Endothelial cell of umbilical vein (primary cell): ENCODE results near the gene KCNRG.

ENCODE experiments used
- CTCF ChIP-seq, 2 donors: IDR thresholded peaks; 1 replicate in 1 of 2; 2 replicates in 1 of 2; pipeline ENCODE4 v1.5.1; 2011; ENCODE audit warnings: low read length in 2 of 2, mild to moderate bottlenecking in 2 of 2, moderate library complexity in 2 of 2, control low read depth in 1 of 2, inconsistent platforms in 1 of 2, low read depth in 1 of 2; ENCODE audit not compliant: insufficient read depth in 1 of 2; ENCODE audit errors: extremely low read depth in 1 of 2
- EZH2 ChIP-seq: IDR thresholded peaks from 2 replicates; pipeline ENCODE4 v1.6.1; 2012; ENCODE audit warnings: borderline replicate concordance, low read depth, mild to moderate bottlenecking, moderate library complexity, low read length, inconsistent platforms; ENCODE audit not compliant: severe bottlenecking
- GATA2 ChIP-seq: IDR thresholded peaks from 2 replicates; pipeline ENCODE4 v1.7.0; 2011; ENCODE audit warnings: low read depth, mild to moderate bottlenecking, moderate library complexity, mixed read lengths, low read length; ENCODE audit not compliant: insufficient read length, insufficient read depth
- POLR2A ChIP-seq: IDR thresholded peaks from 2 replicates; pipeline ENCODE4 v1.6.1; 2012; ENCODE audit warnings: low read depth, mild to moderate bottlenecking, control low read depth, low read length

GRCh38 chr13:49975826-49976225, 39.4 kb upstream of the KCNRG start:
- TF ChIP-seq POLR2A (no peak), CTCF (IDR thresholded peaks at IDR 0.05; ENCODE audit: extremely low read depth in 1 of 2, insufficient read depth in 1 of 2, low read depth in 1 of 2, low read length in 2 of 2) (no peak), EZH2 (no peak), GATA2 (no peak)
